Measurements from ENCODE around the gene SCIN. TPM values are rescaled to one million over a fixed set of nuclear protein-coding genes. Genes with fewer than 3 reads are reported as not detected.

Gene SCIN
- total and polyA plus RNA-seq, 2 of the 8 experiments (the other 6 are each of a cell fraction or from before 2014, with no cell fraction given) = 0.47 to 1.9 TPM

- CTCF ChIA-PET (ENCODE audit: partially characterized antibody) = interaction anchor here (0.5 to 2.8 kb wide), 34 partner anchors 8 to 707 kb away, joined by 3 to 19 read pairs (median 4); partner anchors contain the start of gene ARL4A
- Histone ChIP-seq H3K9ac (replicated peaks in 1 of 4; ENCODE audit: extremely low read depth in 1 of 4, low read depth in 3 of 4, low read length in 3 of 4) (no peak overlapping the region), H3K4me3 (ENCODE audit: extremely low read depth in 1 of 4, insufficient read depth in 2 of 4, low read depth in 3 of 4, low read length in 4 of 4) (no peak overlapping the region), H3K14ac (ENCODE audit: insufficient read length) (no peak overlapping the region), H2AK5ac (ENCODE audit: low read depth, low read length) (no peak overlapping the region), H3K4me2 (ENCODE audit: insufficient read depth in 1 of 2, low read depth in 2 of 2, low read length in 2 of 2) (no peak overlapping the region), H3K36me3 (ENCODE audit: control insufficient read depth in 2 of 4, insufficient read depth in 4 of 4, low read length in 3 of 4) (no peaks in the 10 kb centered on the region), H2BK20ac (ENCODE audit: low read length) (no peak overlapping the region), H3K18ac (ENCODE audit: extremely low read depth, low read length) (no peak overlapping the region), H2AFZ (ENCODE audit: low read length) (0 out of 2 replicates have a peak overlapping the region, but pooled peaks have one; percentile 47), H3K79me2 (ENCODE audit: control insufficient read depth in 1 of 2, insufficient read depth in 2 of 2, low read length in 2 of 2) (no peaks in the 10 kb centered on the region), H4K20me1 (replicated peaks in 1 of 2; ENCODE audit: control insufficient read depth in 1 of 2, insufficient read depth in 2 of 2, low read length in 2 of 2) (no peaks in the 10 kb centered on the region), H3K9me3 (ENCODE audit: insufficient read depth in 2 of 2, low read depth in 1 of 2, low read length in 1 of 2) (peaks cover 3 to 7% of the 10 kb centered on the region in 2 experiments), H2BK120ac (replicated peaks; ENCODE audit: low read depth, low read length) (no peak overlapping the region), H3K79me1 (ENCODE audit: low read depth, low read length) (no peaks in the 10 kb centered on the region), H3K56ac (replicated peaks; ENCODE audit: insufficient read length, low read depth, low read length) (no peak overlapping the region), H3K4ac (replicated peaks; ENCODE audit: insufficient read length, low read depth, low read length) (no peak overlapping the region), H3K4me1 (replicated peaks in 1 of 4; ENCODE audit: control insufficient read depth in 3 of 4, insufficient read depth in 4 of 4, low read length in 3 of 4) (no peaks in the 10 kb centered on the region), H4K91ac (replicated peaks; ENCODE audit: insufficient read length, low read length) (no peak overlapping the region), H2BK15ac (ENCODE audit: low read length) (no peak overlapping the region), H3K23ac (ENCODE audit: insufficient read length) (no peak overlapping the region), H2BK5ac (ENCODE audit: low read depth, low read length) (no peak overlapping the region), H4K8ac (ENCODE audit: extremely low read depth, insufficient read depth, low read length) (no peak overlapping the region), H4K5ac (ENCODE audit: insufficient read length, low read depth, low read length) (no peak overlapping the region), H3K27me3 (replicated peaks in 1 of 4; ENCODE audit: control insufficient read depth in 3 of 4, extremely low read depth in 1 of 4, insufficient read depth in 3 of 4, low read length in 3 of 4) (no peaks in the 10 kb centered on the region), H3K27ac (ENCODE audit: low read depth, low read length) (no peak overlapping the region), H3K23me2 (ENCODE audit: low read depth, low read length) (peaks cover 2% of the 10 kb centered on the region; the same call in 1 of the 2 replicates), H2BK12ac (ENCODE audit: low read depth, low read length) (no peak overlapping the region)
- whole genome bisulfite sequencing, 2 experiments (ENCODE audit: extremely low coverage in 1 of 2, insufficient coverage in 1 of 2, insufficient read length in 1 of 2, insufficient replicate concordance in 2 of 2, low coverage in 1 of 2, low lambda C conversion rate in 2 of 2, missing lambda C conversion rate in 1 of 2) = 71% methylated on average over 4 of the region's 4 CpGs; no CpG with 5 or more reads in 1 of the 2 experiments
- POLR2A ChIA-PET (ENCODE audit: partially characterized antibody) = interaction anchor here (0.6 to 1.5 kb wide), 2 partner anchors 10 to 68 kb away, joined by 3 read pairs; no protein-coding TSS in a partner anchor
- peak; percentile 61; the same call in 1 of the 2 replicates for TF ChIP-seq CEBPB (IDR thresholded peaks at IDR 0.05; ENCODE audit: low read depth, low read length)
- no peak for TF ChIP-seq HDAC6 (IDR thresholded peaks at IDR 0.05; ENCODE audit: low read depth, low read length)
- peak; percentile 79 to 85 for TF ChIP-seq RAD21 (IDR thresholded peaks at IDR 0.05 in 1 of 2, conservative IDR thresholded peaks at IDR 0.05 in 1 of 2; ENCODE audit: low read depth in 2 of 2, low read length in 2 of 2)
- no peak for TF ChIP-seq POLR2AphosphoS5 (IDR thresholded peaks at IDR 0.05; ENCODE audit: low read depth, low read length)
- TF ChIP-seq CTCF (IDR thresholded peaks at IDR 0.05; ENCODE audit: control extremely low read depth in 1 of 3, insufficient read depth in 1 of 3, low read depth in 1 of 3, low read length in 3 of 3) = peak in 2 of 3 experiments; percentile 59 to 73; a peak in 3 of 4 replicates
- no peak for TF ChIP-seq TAF1 (IDR thresholded peaks at IDR 0.05; ENCODE audit: low read depth, low read length)
- no peak for TF ChIP-seq RBBP5 (IDR thresholded peaks at IDR 0.05; ENCODE audit: borderline replicate concordance, low read depth, low read length)
- FAIRE-seq (peak; percentile 77), DNase-seq (ENCODE audit: low read depth in 1 of 2, low spot score in 2 of 2) (peak in 1 of 2 experiments; percentile 53)
Observed at GRCh38 chr7:12674861-12675260, 104.3 kb downstream of the SCIN start.
